ENCODE results near the gene KCNJ1. TPM values are rescaled to one million over a fixed set of nuclear protein-coding genes. Genes with fewer than 3 reads are reported as not detected.

KCNJ1 gene
- total RNA-seq, 4 donors from 2014 or later: not detected

- H3K4me1 ChIP-seq: peaks cover 0 to 6% (median under 1%) of the 10 kb centered on the region in 4 donors
- no peak for DNase-seq (ENCODE audit: extremely low spot score)
- H3K36me3 ChIP-seq: no peaks in the 10 kb centered on the region
- no peak overlapping the region for H3K4me3 ChIP-seq
- TF ChIP-seq EP300 (IDR thresholded peaks at IDR 0.05) (no peak), POLR2AphosphoS5 (IDR thresholded peaks at IDR 0.05) (no peak), POLR2A (IDR thresholded peaks at IDR 0.05; ENCODE audit: low read depth) (no peak)
- TF ChIP-seq, protein P1, sequence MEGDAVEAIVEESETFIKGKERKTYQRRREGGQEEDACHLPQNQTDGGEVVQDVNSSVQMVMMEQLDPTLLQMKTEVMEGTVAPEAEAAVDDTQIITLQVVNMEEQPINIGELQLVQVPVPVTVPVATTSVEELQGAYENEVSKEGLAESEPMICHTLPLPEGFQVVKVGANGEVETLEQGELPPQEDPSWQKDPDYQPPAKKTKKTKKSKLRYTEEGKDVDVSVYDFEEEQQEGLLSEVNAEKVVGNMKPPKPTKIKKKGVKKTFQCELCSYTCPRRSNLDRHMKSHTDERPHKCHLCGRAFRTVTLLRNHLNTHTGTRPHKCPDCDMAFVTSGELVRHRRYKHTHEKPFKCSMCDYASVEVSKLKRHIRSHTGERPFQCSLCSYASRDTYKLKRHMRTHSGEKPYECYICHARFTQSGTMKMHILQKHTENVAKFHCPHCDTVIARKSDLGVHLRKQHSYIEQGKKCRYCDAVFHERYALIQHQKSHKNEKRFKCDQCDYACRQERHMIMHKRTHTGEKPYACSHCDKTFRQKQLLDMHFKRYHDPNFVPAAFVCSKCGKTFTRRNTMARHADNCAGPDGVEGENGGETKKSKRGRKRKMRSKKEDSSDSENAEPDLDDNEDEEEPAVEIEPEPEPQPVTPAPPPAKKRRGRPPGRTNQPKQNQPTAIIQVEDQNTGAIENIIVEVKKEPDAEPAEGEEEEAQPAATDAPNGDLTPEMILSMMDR (IDR thresholded peaks at IDR 0.05): no peak
- H3K27me3 ChIP-seq: peaks cover 0 to 20% (median 0%) of the 10 kb centered on the region in 4 donors
- H3K9me3 ChIP-seq: no peaks in the 10 kb centered on the region
- H3K27ac ChIP-seq (replicated peaks in 1 of 4): no peak overlapping the region
- 92% methylated on average over 11 of the region's 18 CpGs for WGBS
- intact Hi-C loops (cut with DNase I): no loop called here
Measured at GRCh38 chr11:128914216-128915148, 47.4 kb upstream of the KCNJ1 start.

- Histone ChIP-seq H3K27me3 (peaks cover 0 to 26% (median 0%) of the 10 kb centered on the region in 4 donors), H3K4me3 (no peak overlapping the region), H3K9me3 (no peaks in the 10 kb centered on the region), H3K4me1 (peaks cover 0 to 13% (median 7%) of the 10 kb centered on the region in 4 donors), H3K27ac (replicated peaks in 1 of 4) (no peak overlapping the region), H3K36me3 (no peaks in the 10 kb centered on the region)
- TF ChIP-seq POLR2A (IDR thresholded peaks at IDR 0.05; ENCODE audit: low read depth): no peak
- intact Hi-C loops (cut with DNase I): no loop called here
- DNase-seq (ENCODE audit: extremely low spot score): no peak
- 100% methylated on average over 2 of the region's 5 CpGs for WGBS
Measured at GRCh38 chr11:128913806-128914205, 46.7 kb upstream of the KCNJ1 start.

GRCh38 chr11:128911701-128912100 is 44.6 kb upstream of the KCNJ1 start:
- no peak overlapping the region for H3K4me3 ChIP-seq
- H3K9me3 ChIP-seq: no peaks in the 10 kb centered on the region
- 95% methylated on average over 17 of the region's 18 CpGs for WGBS
- no peak for DNase-seq (ENCODE audit: extremely low spot score)
- peaks cover 0 to 26% (median 17%) of the 10 kb centered on the region in 4 donors for H3K4me1 ChIP-seq
- H3K36me3 ChIP-seq: no peaks in the 10 kb centered on the region
- intact Hi-C loops (cut with DNase I): no loop called here
- no peak overlapping the region for H3K27ac ChIP-seq (replicated peaks in 1 of 4)
- peaks cover 0 to 26% (median 0%) of the 10 kb centered on the region in 4 donors for H3K27me3 ChIP-seq
- no peak for TF ChIP-seq POLR2AphosphoS5 (IDR thresholded peaks at IDR 0.05)

GRCh38 chr11:128911239-128911638 is 44.1 kb upstream of the KCNJ1 start:
- intact Hi-C loops (cut with DNase I): no loop called here
- no peak for DNase-seq (ENCODE audit: extremely low spot score)
- no peak overlapping the region for H3K4me3 ChIP-seq
- H3K4me1 ChIP-seq: peaks cover 2 to 30% (median 18%) of the 10 kb centered on the region in 4 donors
- H3K9me3 ChIP-seq: no peaks in the 10 kb centered on the region
- WGBS: 98% methylated on average over 11 of the region's 17 CpGs
- H3K27ac ChIP-seq (replicated peaks in 1 of 4): no peak overlapping the region
- peaks cover 0 to 28% (median 0%) of the 10 kb centered on the region in 4 donors for H3K27me3 ChIP-seq
- H3K36me3 ChIP-seq: no peaks in the 10 kb centered on the region
- no peak for TF ChIP-seq POLR2AphosphoS5 (IDR thresholded peaks at IDR 0.05)
- no peak for TF ChIP-seq POLR2A (IDR thresholded peaks at IDR 0.05; ENCODE audit: low read depth)
- TF ChIP-seq EP300 (IDR thresholded peaks at IDR 0.05): no peak
- TF ChIP-seq, protein P1 (IDR thresholded peaks at IDR 0.05): no peak

GRCh38 chr11:128910576-128910975 is 43.5 kb upstream of the KCNJ1 start:
- H3K27ac ChIP-seq (replicated peaks in 1 of 4): no peak overlapping the region
- 95% methylated on average over 3 of the region's 3 CpGs for WGBS
- peaks cover 9 to 37% (median 21%) of the 10 kb centered on the region in 4 donors for H3K4me1 ChIP-seq
- TF ChIP-seq EP300 (IDR thresholded peaks at IDR 0.05) (no peak), POLR2A (IDR thresholded peaks at IDR 0.05; ENCODE audit: low read depth) (no peak), POLR2AphosphoS5 (IDR thresholded peaks at IDR 0.05) (no peak)
- TF ChIP-seq, protein P1 (IDR thresholded peaks at IDR 0.05): no peak
- no peak overlapping the region for H3K4me3 ChIP-seq
- no peak for DNase-seq (ENCODE audit: extremely low spot score)
- peaks cover 0 to 30% (median 0%) of the 10 kb centered on the region in 4 donors for H3K27me3 ChIP-seq
- no peaks in the 10 kb centered on the region for H3K9me3 ChIP-seq
- no peaks in the 10 kb centered on the region for H3K36me3 ChIP-seq
- intact Hi-C loops (cut with DNase I): no loop called here
